Neural cell (in vitro differentiated cells): ENCODE measurements around the gene ZP4. TPM values are rescaled to one million over a fixed set of nuclear protein-coding genes. Genes with fewer than 3 reads are reported as not detected.

Source experiments
- H2AFZ ChIP-seq: fragments of 200-600, 300-800 bp; sonication (generic), shearing (Covaris generic); 2 replicates; pipeline ENCODE4 v1.6.0; 2014; ENCODE audit warnings: low read depth, mild to moderate bottlenecking, antibody characterized with exemption, low read length, moderate library complexity
- H3F3A ChIP-seq: fragments of 200-600 bp; shearing (Covaris generic); 2 replicates; pipeline ENCODE4 v1.6.1; 2016; ENCODE audit warnings: mild to moderate bottlenecking, moderate library complexity, mixed read lengths, antibody characterized with exemption, low read length; ENCODE audit not compliant: insufficient read depth, poor library complexity, severe bottlenecking
- H3K27ac ChIP-seq: fragments of 200-600, 300-800 bp; sonication (generic), shearing (Covaris generic); 2 replicates; pipeline ENCODE4 v1.5.1; 2014; ENCODE audit warnings: mild to moderate bottlenecking, low read length, moderate library complexity
- H3K27me3 ChIP-seq: fragments of 300-800, 200-600 bp; sonication (generic), shearing (Covaris generic); 2 replicates; pipeline ENCODE4 v1.6.0; 2014; ENCODE audit warnings: mild to moderate bottlenecking, low read depth, low read length, moderate library complexity; ENCODE audit not compliant: insufficient read depth
- H3K36me3 ChIP-seq: fragments of 300-800, 200-600 bp; sonication (generic), shearing (Covaris generic); 2 replicates; pipeline ENCODE4 v1.5.1; 2014; ENCODE audit warnings: mild to moderate bottlenecking, antibody characterized with exemption, low read length, moderate library complexity; ENCODE audit not compliant: insufficient read depth
- H3K4me2 ChIP-seq: fragments of 300-800, 200-600 bp; sonication (generic), shearing (Covaris generic); 2 replicates; pipeline ENCODE4 v1.6.0; 2014; ENCODE audit warnings: mild to moderate bottlenecking, low read length
- H3K4me3 ChIP-seq: fragments of 300-800, 200-600 bp; sonication (generic), shearing (Covaris generic); 2 replicates; pipeline ENCODE4 v1.5.1; 2014; ENCODE audit warnings: mild to moderate bottlenecking, low read length, moderate library complexity
- H3K79me2 ChIP-seq: fragments of 200-600 bp; shearing (Covaris generic); replicated peaks from 2 replicates; pipeline ENCODE4 v1.6.0; 2014; ENCODE audit warnings: mild to moderate bottlenecking, low read length, moderate library complexity; ENCODE audit not compliant: insufficient read depth
- H3K9ac ChIP-seq: fragments of 300-800, 200-600 bp; sonication (generic), shearing (Covaris generic); 2 replicates; pipeline ENCODE4 v1.6.1; 2016; ENCODE audit warnings: mild to moderate bottlenecking, low read length, mixed read lengths
- H3K9me2 ChIP-seq: fragments of 200-600 bp; shearing (Covaris generic); 2 replicates; pipeline ENCODE4 v1.6.1; 2016; ENCODE audit warnings: mild to moderate bottlenecking, low read length, mixed read lengths; ENCODE audit not compliant: insufficient read depth
- H3K9me3 ChIP-seq: fragments of 200-600, 300-800 bp; sonication (generic), shearing (Covaris generic); 2 replicates; pipeline ENCODE4 v1.6.1; 2016; ENCODE audit warnings: mild to moderate bottlenecking, mixed run types, low read length, moderate library complexity, mixed read lengths
- H4K20me1 ChIP-seq: fragments of 200-600 bp; shearing (Covaris generic); 2 replicates; pipeline ENCODE4 v1.6.1; 2016; ENCODE audit warnings: mild to moderate bottlenecking, mixed run types; ENCODE audit not compliant: insufficient read depth
- CTCF ChIP-seq: fragments of 450-650 bp; IDR thresholded peaks from 2 replicates; pipeline ENCODE4 v1.5.1; 2014; ENCODE audit warnings: antibody characterized with exemption, mild to moderate bottlenecking, moderate library complexity; ENCODE audit not compliant: poor library complexity, severe bottlenecking
- EP300 ChIP-seq: fragments of 450-650 bp; conservative IDR thresholded peaks from 2 replicates; pipeline ENCODE4 v1.6.1; 2014; ENCODE audit warnings: antibody characterized with exemption, mild to moderate bottlenecking, moderate library complexity; ENCODE audit not compliant: poor library complexity, severe bottlenecking
- EZH2 ChIP-seq: fragments of 200-600, 300-800 bp; shearing (Covaris generic), sonication (generic); IDR thresholded peaks from 2 replicates; pipeline ENCODE4 v1.6.1; 2014; ENCODE audit warnings: antibody characterized with exemption, low read length, borderline replicate concordance, mild to moderate bottlenecking; ENCODE audit not compliant: insufficient read depth, poor library complexity, severe bottlenecking
- MXI1 ChIP-seq: fragments of 450-650 bp; conservative IDR thresholded peaks from 2 replicates; pipeline ENCODE4 v1.6.1; 2014; ENCODE audit warnings: antibody characterized with exemption, mild to moderate bottlenecking; ENCODE audit not compliant: poor library complexity, severe bottlenecking
- POLR2AphosphoS5 ChIP-seq: IDR thresholded peaks from 2 replicates; pipeline ENCODE4 v1.6.1; 2012
- RAD21 ChIP-seq: fragments of 450-650 bp; conservative IDR thresholded peaks from 2 replicates; pipeline ENCODE4 v1.6.1; 2014; ENCODE audit warnings: antibody characterized with exemption, mild to moderate bottlenecking, moderate library complexity
- SMC3 ChIP-seq: fragments of 450-650 bp; conservative IDR thresholded peaks from 2 replicates; pipeline ENCODE4 v1.6.1; 2014; ENCODE audit warnings: antibody characterized with exemption, mild to moderate bottlenecking, moderate library complexity; ENCODE audit not compliant: poor library complexity
- TAF1 ChIP-seq: IDR thresholded peaks from 2 replicates; pipeline ENCODE4 v1.6.1; 2012; ENCODE audit warnings: low read depth
- polyA plus RNA-seq: library from polyadenylated mRNA; depleted of rRNA; stranded (reverse); fragments of >200 nt; gene quantifications from 2 replicates; pipeline ENCODE4 v1.2.3, GENCODE V29; 2014
- TF ChIP-seq, protein P1 (sequence below): IDR thresholded peaks from 2 replicates; pipeline ENCODE4 v1.6.1; 2012; ENCODE audit warnings: borderline replicate concordance

The ZP4 gene
- polyA plus RNA-seq, 1 donor from 2014 or later: not detected

- Histone ChIP-seq H3K4me3 (no peak overlapping the region), H3F3A (no peaks in the 10 kb centered on the region), H3K27me3 (no peaks in the 10 kb centered on the region), H3K27ac (no peak overlapping the region), H3K36me3 (no peaks in the 10 kb centered on the region), H3K9me2 (no peaks in the 10 kb centered on the region), H2AFZ (no peak overlapping the region), H3K79me2 (no peaks in the 10 kb centered on the region), H3K4me2 (no peak overlapping the region), H3K9me3 (no peaks in the 10 kb centered on the region), H3K9ac (no peak overlapping the region), H4K20me1 (no peaks in the 10 kb centered on the region)
- TF ChIP-seq, protein P1, sequence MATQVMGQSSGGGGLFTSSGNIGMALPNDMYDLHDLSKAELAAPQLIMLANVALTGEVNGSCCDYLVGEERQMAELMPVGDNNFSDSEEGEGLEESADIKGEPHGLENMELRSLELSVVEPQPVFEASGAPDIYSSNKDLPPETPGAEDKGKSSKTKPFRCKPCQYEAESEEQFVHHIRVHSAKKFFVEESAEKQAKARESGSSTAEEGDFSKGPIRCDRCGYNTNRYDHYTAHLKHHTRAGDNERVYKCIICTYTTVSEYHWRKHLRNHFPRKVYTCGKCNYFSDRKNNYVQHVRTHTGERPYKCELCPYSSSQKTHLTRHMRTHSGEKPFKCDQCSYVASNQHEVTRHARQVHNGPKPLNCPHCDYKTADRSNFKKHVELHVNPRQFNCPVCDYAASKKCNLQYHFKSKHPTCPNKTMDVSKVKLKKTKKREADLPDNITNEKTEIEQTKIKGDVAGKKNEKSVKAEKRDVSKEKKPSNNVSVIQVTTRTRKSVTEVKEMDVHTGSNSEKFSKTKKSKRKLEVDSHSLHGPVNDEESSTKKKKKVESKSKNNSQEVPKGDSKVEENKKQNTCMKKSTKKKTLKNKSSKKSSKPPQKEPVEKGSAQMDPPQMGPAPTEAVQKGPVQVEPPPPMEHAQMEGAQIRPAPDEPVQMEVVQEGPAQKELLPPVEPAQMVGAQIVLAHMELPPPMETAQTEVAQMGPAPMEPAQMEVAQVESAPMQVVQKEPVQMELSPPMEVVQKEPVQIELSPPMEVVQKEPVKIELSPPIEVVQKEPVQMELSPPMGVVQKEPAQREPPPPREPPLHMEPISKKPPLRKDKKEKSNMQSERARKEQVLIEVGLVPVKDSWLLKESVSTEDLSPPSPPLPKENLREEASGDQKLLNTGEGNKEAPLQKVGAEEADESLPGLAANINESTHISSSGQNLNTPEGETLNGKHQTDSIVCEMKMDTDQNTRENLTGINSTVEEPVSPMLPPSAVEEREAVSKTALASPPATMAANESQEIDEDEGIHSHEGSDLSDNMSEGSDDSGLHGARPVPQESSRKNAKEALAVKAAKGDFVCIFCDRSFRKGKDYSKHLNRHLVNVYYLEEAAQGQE: no peak
- TF ChIP-seq POLR2AphosphoS5 (no peak), EP300 (no peak), SMC3 (no peak), TAF1 (no peak), RAD21 (no peak), MXI1 (no peak), EZH2 (no peak), CTCF (no peak)
These were observed 28.8 kb downstream of the ZP4 start for GRCh38 chr1:237861944-237862343.

- Histone ChIP-seq H2AFZ (no peak overlapping the region), H3K27ac (no peak overlapping the region), H3K36me3 (no peaks in the 10 kb centered on the region), H3K4me2 (no peak overlapping the region), H3K9ac (no peak overlapping the region), H3K9me2 (no peaks in the 10 kb centered on the region), H3K4me3 (no peak overlapping the region), H3K9me3 (no peaks in the 10 kb centered on the region), H3F3A (no peaks in the 10 kb centered on the region), H3K27me3 (no peaks in the 10 kb centered on the region), H3K79me2 (no peaks in the 10 kb centered on the region), H4K20me1 (no peaks in the 10 kb centered on the region)
- TF ChIP-seq TAF1 (no peak), POLR2AphosphoS5 (no peak), RAD21 (no peak), EZH2 (no peak), SMC3 (no peak), MXI1 (no peak), CTCF (no peak)
- TF ChIP-seq, protein P1: no peak
These were observed 31.7 kb downstream of the ZP4 start for GRCh38 chr1:237858992-237859391.
